ENCODE measurements around the gene PCBD2.
A peak's percentile ranks its signal among the peaks of the same experiment; 100 is the strongest.
"Not testable (repeated sequence)": the region's sequence is repeated elsewhere in the genome, so short reads cannot be mapped to it uniquely, and the experiment has no call there.

PCBD2 gene

GRCh38 chr5:134906811-134907210 lies 1.9 kb downstream of the PCBD2 start:
- no peak for DNase-seq

DNA sequence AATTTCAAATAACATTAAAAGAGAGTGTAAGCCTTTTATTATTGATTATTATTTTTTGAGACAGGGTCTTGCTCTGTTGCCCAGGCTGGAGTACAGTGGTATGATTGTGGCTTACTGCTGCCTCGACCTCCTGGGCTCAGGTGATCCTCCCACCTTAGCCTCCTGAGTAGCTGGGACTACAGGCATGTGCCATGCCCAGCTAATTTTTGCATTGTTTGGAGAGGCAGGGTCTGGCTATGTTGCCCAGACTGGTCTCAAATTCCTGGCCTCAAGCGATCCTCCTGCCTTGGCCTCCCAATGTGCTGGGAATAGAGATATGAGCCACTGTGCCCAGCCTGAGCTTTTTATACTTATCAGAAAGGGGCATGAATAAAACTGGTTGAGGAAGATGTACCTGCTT lies 5.8 kb downstream of the PCBD2 start:
- DNase-seq: not testable (repeated sequence)

DNA sequence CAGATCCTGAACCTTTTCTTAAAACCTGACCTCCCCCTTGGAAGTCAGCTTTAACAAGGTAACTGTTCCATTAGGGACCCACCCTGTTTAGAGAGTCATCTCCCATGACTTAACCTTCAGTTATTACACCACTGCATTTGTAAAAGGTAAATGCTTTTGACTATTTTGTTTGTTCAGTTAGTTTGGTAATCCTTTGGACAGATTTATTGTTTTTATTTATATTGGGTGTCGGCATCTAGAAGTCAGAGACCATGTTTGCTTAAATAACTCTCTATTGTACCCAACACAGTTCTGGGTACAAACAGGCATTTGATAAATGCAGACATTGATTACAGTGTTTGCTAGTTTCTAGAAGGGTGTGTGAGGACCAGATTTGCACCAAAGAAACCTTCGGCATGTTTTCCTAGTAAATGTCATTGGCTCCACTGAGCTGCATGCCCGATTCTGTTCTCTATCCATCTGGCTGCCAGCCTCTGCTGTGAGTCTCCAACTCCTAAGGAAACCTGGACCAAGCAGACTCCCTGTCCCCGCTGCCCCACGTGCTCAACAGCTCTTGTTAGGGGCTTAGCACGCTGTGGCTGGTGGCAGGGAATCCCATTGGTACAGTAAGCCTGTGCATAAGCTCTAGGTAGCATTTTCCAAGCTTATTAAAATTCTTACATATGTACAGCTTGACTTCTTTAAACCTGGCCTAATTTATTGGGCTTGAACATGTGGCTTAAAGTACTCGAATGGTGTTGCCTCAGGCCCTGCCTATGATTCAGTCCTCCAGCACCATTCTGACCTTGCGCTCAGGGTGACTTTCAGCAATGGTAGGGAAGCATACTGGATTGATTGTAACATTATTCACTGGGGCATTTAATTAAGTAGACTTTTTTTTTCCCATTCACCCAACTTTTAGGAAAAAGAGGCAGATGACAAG lies 6.6 kb downstream of the PCBD2 start:
- DNase-seq: no peak

- DNase-seq: no peak
These were observed 8.3 kb downstream of the PCBD2 start for GRCh38 chr5:134913254-134913653.

DNA sequence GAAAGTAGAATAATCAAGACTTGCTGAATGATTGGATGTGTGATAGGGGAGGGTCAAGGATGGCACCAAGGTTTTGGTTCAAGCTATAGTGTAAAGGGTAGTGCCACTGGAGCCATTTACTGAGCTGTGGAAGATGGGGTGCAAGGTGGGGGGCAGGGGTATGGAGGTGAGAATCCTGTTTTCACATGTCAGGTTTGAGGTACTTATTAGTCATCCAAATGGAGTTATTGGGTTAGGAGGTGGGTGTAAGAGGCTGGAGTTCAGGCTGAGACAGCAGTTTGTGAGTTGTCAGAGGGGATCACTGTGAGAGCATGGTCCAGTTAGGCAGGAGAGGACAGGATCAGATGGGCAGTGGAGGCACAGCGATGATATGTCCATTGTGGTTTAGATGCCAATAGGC lies 8.9 kb downstream of the PCBD2 start:
- no peak for DNase-seq

DNA sequence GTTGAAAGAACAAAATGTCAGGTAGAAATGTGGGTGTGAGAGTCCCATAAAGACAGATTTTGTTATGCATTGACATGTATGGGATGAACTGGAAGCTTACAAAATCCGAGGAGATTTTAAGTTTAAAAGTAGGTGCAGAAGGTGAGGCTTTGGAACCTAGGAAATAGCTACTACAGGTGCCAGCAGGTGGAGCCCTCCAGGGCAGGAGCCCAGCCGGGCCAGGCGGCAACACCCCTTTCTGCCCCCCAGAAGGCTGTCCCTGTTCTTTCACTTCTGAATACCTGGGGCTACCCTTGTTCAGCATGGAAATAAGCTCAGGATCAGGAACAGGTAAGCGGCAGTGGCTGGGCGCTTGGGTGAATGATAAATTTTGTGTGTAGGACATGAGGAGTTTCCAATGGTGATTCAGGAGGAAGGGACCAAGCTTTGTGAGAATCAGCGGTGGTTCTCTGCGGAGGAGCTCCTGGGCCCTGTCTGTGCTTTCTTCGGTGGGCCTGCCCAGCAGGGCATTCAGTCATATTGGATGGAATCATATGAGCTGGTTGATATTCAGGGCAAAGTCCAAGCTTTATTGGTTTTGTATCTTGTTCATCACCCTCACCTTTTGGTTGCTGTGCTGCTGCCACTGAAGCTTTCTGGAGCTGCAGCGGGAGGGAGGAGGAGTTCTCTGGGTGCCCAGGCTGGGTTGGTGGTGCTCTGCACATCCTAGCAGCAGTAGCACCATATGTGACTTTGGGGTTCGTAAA lies 12.3 kb downstream of the PCBD2 start:
- DNase-seq: no peak

DNA sequence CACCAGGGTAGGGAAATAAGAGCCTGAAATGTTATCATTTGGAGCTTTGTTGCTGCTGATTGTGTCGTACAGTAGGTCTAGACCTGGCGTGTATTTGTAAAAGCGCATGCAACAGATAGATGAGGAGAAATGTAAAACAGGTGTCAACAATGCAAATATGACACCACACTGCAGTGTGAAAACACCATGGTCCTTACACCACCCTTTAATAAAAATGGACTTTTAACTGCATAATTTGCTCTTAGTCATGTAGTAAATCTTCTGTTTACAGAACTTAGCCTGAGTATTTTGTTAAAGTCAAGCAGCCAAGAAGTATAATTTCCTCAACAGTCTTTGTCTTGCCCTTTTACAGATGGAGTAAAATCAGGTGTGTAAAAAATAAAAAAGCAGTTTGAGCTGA lies 13.9 kb downstream of the PCBD2 start:
- DNase-seq: no peak

DNA sequence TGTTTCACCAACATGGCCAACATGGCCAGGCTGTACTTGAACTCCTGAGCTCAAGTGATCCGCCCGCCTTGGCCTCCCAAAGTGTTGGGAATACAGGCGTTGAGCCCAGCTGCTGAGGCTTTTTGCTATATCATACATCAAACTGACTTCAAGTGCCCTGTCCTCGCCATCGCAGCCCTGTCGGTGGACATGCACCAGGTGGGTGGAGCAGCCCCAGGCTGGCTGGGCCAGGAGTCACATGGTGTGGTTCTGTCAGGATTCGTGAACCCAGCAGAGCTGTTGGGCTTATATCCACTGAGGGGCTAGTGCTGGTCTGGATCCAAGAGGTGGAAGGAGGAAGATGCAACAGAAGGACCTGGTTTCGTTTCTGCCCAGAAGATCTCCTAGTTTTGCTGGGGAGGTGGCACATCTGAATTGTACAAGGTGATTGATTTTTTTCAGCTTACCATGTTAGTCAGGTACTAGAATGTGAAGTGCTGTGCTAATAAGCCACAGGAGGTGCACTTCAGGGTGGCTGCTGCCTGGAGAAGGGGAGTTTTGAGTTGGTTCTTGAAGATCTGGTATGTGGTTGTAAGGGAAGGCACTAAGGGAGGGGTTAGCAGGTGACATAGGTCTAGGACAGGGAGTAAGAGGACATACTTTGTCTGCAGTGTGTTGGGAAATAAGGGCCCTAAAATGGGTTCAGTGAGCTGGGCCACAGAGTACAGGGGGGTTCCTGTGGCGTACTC lies 16.1 kb downstream of the PCBD2 start:
- DNase-seq: no peak

- no peak for DNase-seq
These were observed 27.6 kb downstream of the PCBD2 start for GRCh38 chr5:134932508-134932907.

DNA sequence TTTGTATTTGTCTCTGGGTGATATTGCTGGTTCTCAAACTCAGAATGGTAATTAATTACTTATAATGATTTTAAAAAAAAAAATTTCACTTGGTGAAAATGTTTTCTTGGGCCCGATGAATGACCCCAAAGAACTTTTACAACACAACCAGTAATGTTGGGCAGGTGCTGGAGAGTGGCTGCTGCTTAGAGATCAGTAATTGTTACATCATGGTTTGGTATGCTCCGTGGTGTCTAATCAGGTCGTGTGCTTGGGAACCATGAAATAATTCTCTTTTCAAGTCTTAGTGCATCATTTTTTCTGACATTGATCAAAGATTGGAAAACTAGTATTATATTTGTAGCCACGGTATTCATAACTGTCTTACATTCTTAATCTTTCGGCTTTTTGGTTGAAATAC lies 29.3 kb downstream of the PCBD2 start:
- no peak for DNase-seq

- DNase-seq: no peak
These were observed 31.0 kb downstream of the PCBD2 start for GRCh38 chr5:134935711-134936602.

DNA sequence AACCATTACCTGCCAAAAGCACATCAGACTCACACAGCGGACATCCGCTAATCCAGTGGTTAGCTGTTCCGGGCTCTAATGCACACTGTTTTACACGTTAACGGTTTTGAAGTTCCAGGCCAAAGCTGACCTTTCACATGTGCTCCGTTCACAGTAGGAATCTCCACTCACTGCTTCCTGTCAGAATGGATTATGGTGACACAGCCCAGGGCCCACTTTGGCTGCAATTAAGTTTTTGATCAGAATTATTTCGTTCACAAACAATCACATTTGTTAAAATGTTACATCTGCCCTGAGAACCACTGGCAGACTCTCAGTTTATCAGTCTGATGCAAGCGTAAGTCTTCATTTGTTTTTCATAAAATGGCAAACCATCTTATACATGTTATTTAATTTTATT lies 32.6 kb downstream of the PCBD2 start:
- DNase-seq: no peak

DNA sequence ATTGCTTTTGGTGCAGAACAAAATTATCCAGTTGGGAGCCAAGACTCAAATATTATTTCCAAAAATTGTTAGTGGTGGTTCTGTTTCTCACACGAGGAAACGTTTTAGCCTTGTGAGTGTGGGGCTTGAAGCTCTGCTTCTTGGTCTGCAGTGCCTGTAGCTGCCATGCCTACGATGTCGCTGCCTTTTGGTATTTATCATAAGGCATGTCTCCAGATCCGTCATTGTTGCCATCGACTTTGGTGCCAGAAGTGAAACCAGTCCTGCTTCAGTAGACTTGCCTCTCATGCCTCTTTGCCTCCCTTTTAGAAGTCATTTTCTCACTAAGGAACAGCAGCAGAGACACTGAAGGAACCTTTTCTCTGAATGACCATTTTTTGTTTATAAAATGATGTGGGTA lies 33.1 kb downstream of the PCBD2 start:
- DNase-seq: no peak

- DNase-seq: no peak
These were observed 34.6 kb downstream of the PCBD2 start for GRCh38 chr5:134939500-134939899.

DNA sequence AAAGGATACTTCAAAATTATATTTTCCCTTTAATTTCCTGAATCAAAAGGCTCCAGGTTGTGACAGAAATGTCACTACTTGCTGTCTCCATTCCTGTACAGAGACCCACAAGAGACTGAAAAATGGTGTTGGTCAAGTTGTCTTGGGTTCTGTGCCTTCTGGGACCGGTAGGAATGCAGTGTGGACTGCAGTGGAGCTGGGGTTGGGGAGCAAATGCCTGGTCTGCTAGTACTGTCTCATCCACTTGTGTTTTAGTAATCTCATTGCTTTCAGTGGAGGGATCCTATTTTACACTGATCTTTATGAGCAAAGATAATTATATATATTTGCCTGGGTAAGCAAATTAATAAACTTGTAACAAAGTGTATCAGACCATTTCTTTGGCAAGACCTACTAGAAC lies 38.6 kb downstream of the PCBD2 start:
- DNase-seq: no peak

DNA sequence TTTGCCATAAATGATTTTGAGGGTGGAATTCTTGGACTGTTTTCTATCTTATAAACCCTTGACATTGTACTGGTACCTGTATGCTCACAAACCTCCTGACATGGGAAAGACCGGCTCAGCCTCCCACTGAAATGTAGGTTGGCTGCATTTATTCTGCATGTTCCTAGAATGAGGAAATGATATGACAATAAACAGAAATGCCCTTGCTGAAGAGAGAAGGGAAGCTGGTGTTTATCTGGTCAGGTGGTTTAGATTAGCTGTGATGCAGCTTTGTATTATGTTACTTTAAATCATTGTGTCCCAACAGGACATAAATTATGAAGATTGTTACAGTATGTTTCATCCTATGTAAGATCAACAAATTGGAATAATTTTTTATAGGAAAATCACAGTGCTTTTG lies 39.7 kb downstream of the PCBD2 start:
- DNase-seq: peak; percentile 12 to 15

- DNase-seq: no peak
These were observed 40.1 kb downstream of the PCBD2 start for GRCh38 chr5:134945041-134945440.

DNA sequence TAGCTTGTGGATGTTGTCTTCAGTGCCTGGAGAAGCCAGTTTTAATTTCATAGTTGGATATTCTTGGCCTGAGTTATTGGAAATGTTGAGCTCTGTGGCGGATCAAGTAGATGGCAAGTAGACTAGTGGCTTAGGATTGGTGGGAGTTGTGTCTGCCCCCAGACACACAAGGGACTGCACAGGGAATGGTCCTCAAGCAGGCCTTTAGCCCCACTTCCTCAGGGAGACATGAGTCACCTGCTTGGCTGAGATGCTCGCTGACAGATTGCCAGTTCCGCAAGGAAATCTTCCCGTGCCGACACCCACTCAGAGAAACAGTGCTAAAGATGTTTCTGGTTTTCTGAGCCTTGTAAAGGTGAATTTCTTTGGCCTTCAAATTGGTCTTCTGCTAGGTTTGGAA lies 44.0 kb downstream of the PCBD2 start:
- peak in 1 of 2 donors; percentile 22 for DNase-seq

DNA sequence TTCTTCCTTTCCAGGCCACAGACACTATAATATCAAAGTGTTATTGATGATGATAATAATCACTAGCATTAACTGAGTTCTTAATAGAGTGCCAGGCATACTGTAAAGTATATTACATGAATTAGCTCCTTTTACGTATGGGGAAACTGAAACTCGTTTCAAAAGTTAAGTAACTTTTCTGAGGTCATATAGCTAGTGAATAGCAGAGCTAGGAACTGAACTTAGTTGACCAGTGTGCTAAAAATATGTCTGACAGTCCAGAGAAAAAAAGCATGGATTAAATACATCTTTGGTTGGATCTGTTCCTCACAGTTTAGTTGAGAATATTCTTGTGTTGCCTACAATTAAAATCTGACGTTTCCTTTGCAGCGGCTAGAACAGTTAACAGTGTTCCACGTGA lies 44.4 kb downstream of the PCBD2 start:
- peak in 1 of 2 donors; percentile 9 for DNase-seq

- DNase-seq: no peak
These were observed 53.1 kb downstream of the PCBD2 start for GRCh38 chr5:134957920-134958608.

DNA sequence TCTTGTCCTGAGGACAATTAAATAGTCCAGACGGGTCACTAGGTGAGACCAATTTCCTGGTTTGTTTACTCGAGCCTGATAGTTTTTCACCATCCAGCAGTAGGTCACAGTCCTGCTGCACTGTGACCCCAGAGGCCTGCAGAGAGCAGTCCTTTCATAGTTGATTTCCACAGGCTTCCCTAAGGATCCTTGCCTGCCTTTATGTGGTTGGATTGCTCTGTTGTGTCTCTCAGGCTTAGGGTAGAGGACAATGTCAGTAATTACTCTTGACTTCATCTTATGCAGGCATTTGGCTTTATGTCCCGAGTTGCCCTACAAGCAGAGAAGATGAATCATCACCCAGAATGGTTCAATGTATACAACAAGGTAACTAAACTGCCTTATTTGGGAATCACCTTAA lies 53.8 kb downstream of the PCBD2 start:
- no peak for DNase-seq

- no peak for DNase-seq
These were observed 58.2 kb downstream of the PCBD2 start for GRCh38 chr5:134963098-134963497.

Measured in inflammatory macrophage (primary cell).